Tibial artery (tissue), 4 donors: Measurements from ENCODE around the gene ABCF1.

Experiments used
- DNase-seq, 2 donors: peaks; one replicate each; pipeline ENCODE4 v3.0.0-alpha.2; 2019
- H3K27ac ChIP-seq, 2 donors: fragments of 200-600 bp; sonication (generic) in 1 of 2; 1 replicate in 1 of 2; 2 replicates in 1 of 2; pipeline ENCODE4 v1.5.1; 2018 to 2019; ENCODE audit warnings: mild to moderate bottlenecking in 1 of 2
- H3K27me3 ChIP-seq, 2 donors: fragments of 200-600 bp; sonication (generic) in 1 of 2; one replicate each; pipeline versions ENCODE4 v1.5.1 to v1.6.0; 2016 to 2019
- H3K36me3 ChIP-seq, 3 donors: fragments of 200-600 bp; sonication (generic) in 2 of 3; one replicate each; pipeline ENCODE4 v1.5.1; 2016 to 2019; ENCODE audit warnings: mild to moderate bottlenecking in 2 of 3
- H3K4me1 ChIP-seq, 4 donors: fragments of 200-600 bp; sonication (generic) in 2 of 4; 1 replicate in 3 of 4; 2 replicates in 1 of 4; pipeline ENCODE4 v1.5.1; 2016 to 2019
- H3K4me3 ChIP-seq, 2 donors: fragments of 200-600 bp; sonication (generic) in 1 of 2; 1 replicate in 1 of 2; 2 replicates in 1 of 2; pipeline ENCODE4 v1.5.1; 2018 to 2019; ENCODE audit warnings: mild to moderate bottlenecking in 2 of 2
- H3K9me3 ChIP-seq, 3 donors: fragments of 200-600 bp; sonication (generic) in 1 of 3; one replicate each; pipeline ENCODE4 v1.5.1; 2016 to 2019
- CTCF ChIP-seq, 2 experiments: fragments of 200-600 bp in 1 of 2; fragments of 450-650 bp in 1 of 2; IDR thresholded peaks; one replicate each; pipeline ENCODE4 v1.5.1; 2017 to 2019; ENCODE audit warnings: antibody characterized with exemption in 2 of 2, mild to moderate bottlenecking in 1 of 2, moderate library complexity in 1 of 2
- intact Hi-C: fragments of 100-400 bp; cut with DNase I; formaldehyde crosslinking; loops from one replicate; pipeline ENCODE4 v1.15.0; 2023; ENCODE audit warnings: low total_unique reads

ABCF1 gene

GRCh38 chr6:30598912-30599624 lies 27.8 kb downstream of the ABCF1 start:
- no peaks in the 10 kb centered on the region for H3K27me3 ChIP-seq
- no peaks in the 10 kb centered on the region for H3K9me3 ChIP-seq
- DNase-seq = no peak
- H3K4me1 ChIP-seq = no peaks in the 10 kb centered on the region
- no peak for TF ChIP-seq CTCF (IDR thresholded peaks at IDR 0.05)
- H3K4me3 ChIP-seq = no peak overlapping the region
- intact Hi-C loops = loop anchor here (5.0 kb wide), 1 partner anchor 52 kb away; no protein-coding TSS in a partner anchor
- no peak overlapping the region for H3K27ac ChIP-seq
- H3K36me3 ChIP-seq = peaks cover 38 to 48% (median 41%) of the 10 kb centered on the region in 3 donors

- no peak overlapping the region for H3K4me3 ChIP-seq
- no peaks in the 10 kb centered on the region for H3K9me3 ChIP-seq
- no peaks in the 10 kb centered on the region for H3K27me3 ChIP-seq
- H3K36me3 ChIP-seq = peaks cover 41 to 48% (median 44%) of the 10 kb centered on the region in 3 donors
- intact Hi-C loops = loop anchor here (5.0 kb wide), 1 partner anchor 52 kb away; no protein-coding TSS in a partner anchor
- no peak overlapping the region for H3K27ac ChIP-seq
- no peak for TF ChIP-seq CTCF (IDR thresholded peaks at IDR 0.05)
- no peaks in the 10 kb centered on the region for H3K4me1 ChIP-seq
- DNase-seq = no peak
Measured at GRCh38 chr6:30599625-30600324, 28.5 kb downstream of the ABCF1 start.

GRCh38 chr6:30600451-30600961 lies 29.3 kb downstream of the ABCF1 start:
- Histone ChIP-seq H3K4me1 (no peaks in the 10 kb centered on the region), H3K27ac (no peak overlapping the region), H3K4me3 (no peak overlapping the region), H3K9me3 (no peaks in the 10 kb centered on the region), H3K36me3 (peaks cover 49 to 53% (median 50%) of the 10 kb centered on the region in 3 donors), H3K27me3 (no peaks in the 10 kb centered on the region)
- intact Hi-C loops = no loop called here
- TF ChIP-seq CTCF (IDR thresholded peaks at IDR 0.05) = no peak
- DNase-seq = no peak

GRCh38 chr6:30601436-30601814 lies 30.2 kb downstream of the ABCF1 start:
- Histone ChIP-seq H3K9me3 (no peaks in the 10 kb centered on the region), H3K27me3 (no peaks in the 10 kb centered on the region), H3K36me3 (peaks cover 58 to 62% (median 60%) of the 10 kb centered on the region in 3 donors), H3K27ac (no peak overlapping the region), H3K4me3 (no peak overlapping the region), H3K4me1 (no peaks in the 10 kb centered on the region)
- DNase-seq = no peak
- no peak for TF ChIP-seq CTCF (IDR thresholded peaks at IDR 0.05)
- intact Hi-C loops = no loop called here

- intact Hi-C loops = no loop called here
- no peaks in the 10 kb centered on the region for H3K27me3 ChIP-seq
- peaks cover 64 to 68% (median 66%) of the 10 kb centered on the region in 3 donors for H3K36me3 ChIP-seq
- H3K27ac ChIP-seq = no peak overlapping the region
- DNase-seq = no peak
- H3K4me3 ChIP-seq = no peak overlapping the region
- H3K4me1 ChIP-seq = no peaks in the 10 kb centered on the region
- no peaks in the 10 kb centered on the region for H3K9me3 ChIP-seq
- no peak for TF ChIP-seq CTCF (IDR thresholded peaks at IDR 0.05)
Measured at GRCh38 chr6:30601815-30602641, 30.8 kb downstream of the ABCF1 start.
